Mesendoderm (in vitro differentiated cells): Measurements from ENCODE around the gene MOB3A.

Experiments
- DNase-seq: peaks from one replicate; pipeline ENCODE4 v3.0.0; 2013
- H2AK5ac ChIP-seq: 2 replicates; pipeline ENCODE4 v1.6.1; 2013; ENCODE audit warnings: low read length, inconsistent platforms
- H2BK120ac ChIP-seq: 2 replicates; pipeline ENCODE4 v1.6.1; 2013; ENCODE audit warnings: low read depth, mild to moderate bottlenecking, low read length, moderate library complexity, mixed read lengths
- H2BK15ac ChIP-seq: replicated peaks from 2 replicates; pipeline ENCODE4 v1.6.1; 2013; ENCODE audit warnings: low read depth, mild to moderate bottlenecking, moderate library complexity
- H2BK5ac ChIP-seq: 2 replicates; pipeline ENCODE4 v1.6.1; 2013; ENCODE audit warnings: low read length, inconsistent platforms
- H3K18ac ChIP-seq: 2 replicates; pipeline ENCODE4 v1.6.1; 2013; ENCODE audit warnings: mild to moderate bottlenecking, low read length, mixed read lengths
- H3K23ac ChIP-seq: one replicate; pipeline ENCODE4 v1.6.1; 2013; ENCODE audit warnings: low read length
- H3K27ac ChIP-seq: 2 replicates; pipeline ENCODE4 v1.5.1; 2013; ENCODE audit warnings: low read depth, mild to moderate bottlenecking, inconsistent platforms, low read length, moderate library complexity
- H3K27me3 ChIP-seq: 2 replicates; pipeline ENCODE4 v1.6.1; 2013; ENCODE audit warnings: low read length, control low read depth, mild to moderate bottlenecking, inconsistent platforms; ENCODE audit not compliant: insufficient read depth, poor library complexity
- H3K36me3 ChIP-seq: 2 replicates; pipeline ENCODE4 v1.6.1; 2013; ENCODE audit warnings: low read length, inconsistent platforms; ENCODE audit not compliant: control insufficient read depth, insufficient read depth
- H3K4ac ChIP-seq: one replicate; pipeline ENCODE4 v1.6.1; 2013; ENCODE audit warnings: low read depth, mild to moderate bottlenecking, low read length, moderate library complexity
- H3K4me1 ChIP-seq: 2 replicates; pipeline ENCODE4 v1.6.1; 2013; ENCODE audit warnings: low read depth, low read length, inconsistent platforms; ENCODE audit not compliant: control insufficient read depth
- H3K4me2 ChIP-seq: 2 replicates; pipeline ENCODE4 v1.6.1; 2013; ENCODE audit warnings: low read length
- H3K4me3 ChIP-seq: 2 replicates; pipeline ENCODE4 v1.5.1; 2013; ENCODE audit warnings: mild to moderate bottlenecking, low read length
- H3K56ac ChIP-seq: one replicate; pipeline ENCODE4 v1.6.1; 2013; ENCODE audit warnings: low read length
- H3K79me1 ChIP-seq: 2 replicates; pipeline ENCODE4 v1.6.1; 2013; ENCODE audit warnings: low read length, inconsistent platforms
- H3K79me2 ChIP-seq: 2 replicates; pipeline ENCODE4 v1.6.1; 2013; ENCODE audit warnings: mild to moderate bottlenecking, low read length; ENCODE audit not compliant: control insufficient read depth, insufficient read depth
- H3K9ac ChIP-seq: 2 replicates; pipeline ENCODE4 v1.6.1; 2013; ENCODE audit warnings: low read length, inconsistent platforms
- H4K5ac ChIP-seq: one replicate; pipeline ENCODE4 v1.6.1; 2013; ENCODE audit warnings: low read length
- H4K8ac ChIP-seq: one replicate; pipeline ENCODE4 v1.6.1; 2013; ENCODE audit warnings: low read depth, mild to moderate bottlenecking, control low read depth, low read length, moderate library complexity
- WGBS: extraction: QIAGEN DNeasy Blood & Tissue Kit; methylation state at CpG from one replicate; pipeline ENCODE4 v1.1.7; 2013; ENCODE audit warnings: low lambda C conversion rate, missing lambda C conversion rate; ENCODE audit not compliant: insufficient coverage; ENCODE audit errors: extremely low coverage; 5-methylcytosine and 5-hydroxymethylcytosine counted together

The MOB3A gene

DNA sequence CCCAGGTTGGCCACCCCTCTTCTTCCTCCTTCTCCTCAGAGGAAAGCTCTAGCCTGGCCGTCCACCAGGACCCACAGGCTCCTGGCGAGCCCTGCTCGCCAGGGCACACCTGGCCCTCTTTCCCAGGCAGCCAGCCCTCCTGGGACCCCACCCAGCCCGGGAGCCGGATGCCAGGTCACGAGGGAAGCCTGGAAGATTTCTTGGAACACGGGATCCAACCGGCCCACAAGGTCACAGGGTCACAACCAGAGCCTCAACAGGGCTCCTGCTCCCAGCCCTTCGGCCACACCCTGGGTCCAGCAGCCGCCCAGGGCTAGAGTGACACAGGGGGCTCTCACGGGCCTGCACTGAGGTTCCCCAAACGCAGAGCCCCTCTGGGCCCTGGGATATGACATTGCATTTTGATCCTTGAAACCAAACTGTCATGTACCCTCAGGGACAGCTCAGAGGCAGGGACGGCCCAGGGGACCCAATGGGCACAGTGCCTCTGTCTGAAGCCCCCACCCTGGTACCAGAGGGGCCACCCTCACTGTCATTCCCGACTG, 50.6 kb downstream of the MOB3A start:
- H2AK5ac ChIP-seq: no peak overlapping the region
- no peak overlapping the region for H4K5ac ChIP-seq
- WGBS: no CpG with 5 or more reads among the region's 14 CpGs

DNA sequence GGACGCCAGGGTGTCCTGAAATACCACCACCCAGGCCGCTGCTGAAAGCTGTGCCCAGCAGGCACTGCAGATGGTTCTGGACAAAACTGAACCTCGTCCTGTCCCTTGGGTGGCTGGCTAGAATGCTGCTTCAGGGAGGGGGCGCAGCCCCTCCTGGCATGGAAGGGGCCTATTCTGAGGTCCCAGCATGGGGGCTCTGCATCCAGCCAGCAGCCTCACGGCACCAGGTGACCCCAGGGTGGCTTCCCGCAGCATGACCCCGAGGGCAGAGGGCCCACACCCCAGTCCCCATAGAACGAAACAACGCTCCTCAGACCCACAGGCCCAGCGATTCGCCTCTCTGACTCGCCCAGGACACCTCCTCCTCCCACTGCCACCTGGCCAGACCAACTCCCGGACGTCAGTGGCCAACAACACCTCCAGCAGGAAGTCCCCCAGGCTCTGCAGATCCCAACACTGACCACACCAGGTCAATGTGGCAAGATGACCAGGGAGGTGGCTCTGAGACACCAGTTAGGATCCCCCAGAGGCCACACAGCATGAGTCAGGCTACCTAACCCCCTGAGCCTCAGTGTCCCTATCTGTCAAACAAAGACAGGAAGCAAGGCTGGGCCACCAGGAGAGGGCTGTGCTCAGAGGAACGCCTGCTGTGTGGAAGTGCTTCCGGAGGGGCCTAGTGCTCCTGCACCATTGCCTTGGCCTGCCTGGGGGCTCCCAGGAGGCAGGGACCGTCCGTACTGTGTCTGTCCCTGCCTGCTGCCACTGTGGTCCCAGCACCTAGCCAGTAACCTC, 51.2 kb downstream of the MOB3A start:
- H3K9ac ChIP-seq: no peak overlapping the region
- DNase-seq: no peak
- H3K4me2 ChIP-seq: no peak overlapping the region
- peaks cover 4% of the 10 kb centered on the region for H3K4me1 ChIP-seq
- H3K36me3 ChIP-seq: peaks cover 10% of the 10 kb centered on the region
- no peak overlapping the region for H2BK5ac ChIP-seq
- peaks cover 18% of the 10 kb centered on the region for H3K79me1 ChIP-seq
- no peak overlapping the region for H3K56ac ChIP-seq
- no peak overlapping the region for H4K5ac ChIP-seq
- no peak overlapping the region for H2BK15ac ChIP-seq
- no peak overlapping the region for H3K23ac ChIP-seq
- no peak overlapping the region for H2BK120ac ChIP-seq
- no peak overlapping the region for H3K4me3 ChIP-seq
- H2AK5ac ChIP-seq: no peak overlapping the region
- peaks cover 17% of the 10 kb centered on the region for H3K79me2 ChIP-seq
- no CpG with 5 or more reads among the region's 18 CpGs for WGBS
- H3K4ac ChIP-seq: no peak overlapping the region
- no peak overlapping the region for H3K27ac ChIP-seq
- no peak overlapping the region for H3K18ac ChIP-seq
- H3K27me3 ChIP-seq: no peaks in the 10 kb centered on the region
- H4K8ac ChIP-seq: no peak overlapping the region

More for the DNA sequence above, 50.6 kb downstream of the MOB3A start:
- Histone ChIP-seq H3K56ac (no peak overlapping the region), H3K79me1 (peaks cover 21% of the 10 kb centered on the region), H3K18ac (no peak overlapping the region), H3K4me2 (no peak overlapping the region), H3K9ac (no peak overlapping the region), H3K23ac (no peak overlapping the region), H3K4me3 (no peak overlapping the region), H3K27me3 (no peaks in the 10 kb centered on the region), H3K79me2 (peaks cover 22% of the 10 kb centered on the region), H3K36me3 (peaks cover 9% of the 10 kb centered on the region), H4K8ac (no peak overlapping the region), H2BK5ac (no peak overlapping the region), H3K4me1 (peaks cover 4% of the 10 kb centered on the region), H2BK15ac (no peak overlapping the region), H3K4ac (no peak overlapping the region), H2BK120ac (no peak overlapping the region), H3K27ac (no peak overlapping the region)
- no peak for DNase-seq

DNA sequence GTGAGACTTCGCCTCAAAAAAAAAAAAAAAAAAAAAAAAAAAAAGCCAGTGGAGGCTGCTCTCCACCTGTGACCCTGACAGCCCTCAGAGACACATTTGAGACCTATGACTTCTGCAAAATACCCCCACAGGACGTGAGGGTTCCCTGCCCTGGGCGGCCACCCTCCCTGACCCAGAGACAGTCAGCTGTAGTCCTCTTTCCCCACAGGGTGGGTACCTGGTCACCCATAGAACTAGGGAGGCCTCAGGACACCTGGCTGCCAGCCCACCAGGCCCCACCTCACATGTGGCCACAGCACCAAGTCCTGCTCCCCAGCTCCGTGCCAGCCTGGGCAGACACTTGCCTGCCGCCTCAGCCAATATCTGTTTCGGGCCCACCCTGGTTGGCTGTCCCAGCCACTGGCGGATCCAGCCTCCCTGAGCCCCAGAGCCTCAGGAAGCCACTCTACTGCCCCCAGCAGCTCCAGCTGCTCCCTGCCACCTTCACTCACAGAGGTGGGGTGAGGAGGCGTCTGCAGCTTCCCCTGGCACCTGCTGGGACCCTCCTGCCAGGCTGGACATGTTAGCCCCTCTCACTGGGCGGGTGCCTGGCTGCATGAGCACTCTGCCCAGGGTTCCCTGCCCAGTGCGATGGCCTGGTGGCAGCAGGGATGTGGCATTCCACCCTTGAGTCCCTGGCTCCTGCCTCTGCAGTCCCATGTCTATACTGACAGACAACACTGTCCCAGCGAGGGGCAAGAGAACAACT, 52.0 kb downstream of the MOB3A start:
- H3K4me3 ChIP-seq: no peak overlapping the region
- H3K9ac ChIP-seq: no peak overlapping the region
- no peak overlapping the region for H2AK5ac ChIP-seq
- peaks cover 11% of the 10 kb centered on the region for H3K36me3 ChIP-seq
- H3K27me3 ChIP-seq: no peaks in the 10 kb centered on the region
- H3K56ac ChIP-seq: peak overlapping the region; percentile 3
- no CpG with 5 or more reads among the region's 11 CpGs for WGBS
- peaks cover 10% of the 10 kb centered on the region for H3K79me2 ChIP-seq
- peaks cover 2% of the 10 kb centered on the region for H3K4me1 ChIP-seq
- H3K4me2 ChIP-seq: no peak overlapping the region
- no peak overlapping the region for H3K23ac ChIP-seq
- H4K5ac ChIP-seq: no peak overlapping the region
- no peak overlapping the region for H4K8ac ChIP-seq
- H2BK15ac ChIP-seq: no peak overlapping the region
- no peak overlapping the region for H2BK5ac ChIP-seq
- H3K4ac ChIP-seq: no peak overlapping the region
- H3K27ac ChIP-seq: no peak overlapping the region
- H2BK120ac ChIP-seq: no peak overlapping the region
- no peak overlapping the region for H3K18ac ChIP-seq
- peaks cover 15% of the 10 kb centered on the region for H3K79me1 ChIP-seq
- DNase-seq: no peak

DNA sequence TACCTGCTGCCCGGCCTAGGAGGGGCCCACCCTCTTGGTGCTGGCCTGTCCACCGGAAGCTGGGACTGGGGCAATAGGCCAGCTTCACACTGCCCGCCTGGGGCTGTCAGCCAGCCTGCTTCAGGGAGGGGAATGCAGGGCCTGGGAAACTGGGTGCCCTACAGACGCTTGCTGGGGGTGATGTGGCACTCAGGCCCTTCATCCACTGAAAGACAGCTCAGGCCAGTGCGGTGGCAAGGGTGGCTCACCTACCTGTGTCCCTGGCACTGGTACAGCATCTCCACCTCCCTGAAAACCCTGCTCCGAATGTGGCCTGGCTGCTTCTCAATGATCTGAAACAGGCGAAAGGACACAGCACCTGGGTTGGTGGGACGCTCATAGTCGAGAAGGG, 52.9 kb downstream of the MOB3A start:
- no peak overlapping the region for H3K27ac ChIP-seq
- no peak overlapping the region for H2BK120ac ChIP-seq
- H3K27me3 ChIP-seq: no peaks in the 10 kb centered on the region
- H3K36me3 ChIP-seq: peaks cover 11% of the 10 kb centered on the region
- H4K8ac ChIP-seq: no peak overlapping the region
- no CpG with 5 or more reads among the region's 9 CpGs for WGBS
- no peak overlapping the region for H3K4me3 ChIP-seq
- no peak overlapping the region for H4K5ac ChIP-seq
- no peak overlapping the region for H3K56ac ChIP-seq
- no peak overlapping the region for H3K9ac ChIP-seq
- no peak overlapping the region for H3K4ac ChIP-seq
- H3K18ac ChIP-seq: no peak overlapping the region
- H2BK5ac ChIP-seq: no peak overlapping the region
- H3K79me1 ChIP-seq: peaks cover 9% of the 10 kb centered on the region
- H3K4me2 ChIP-seq: no peak overlapping the region
- H3K4me1 ChIP-seq: peaks cover 2% of the 10 kb centered on the region
- peaks cover 2% of the 10 kb centered on the region for H3K79me2 ChIP-seq
- peak overlapping the region; percentile 56 for H3K23ac ChIP-seq
- H2BK15ac ChIP-seq: no peak overlapping the region
- no peak for DNase-seq
- H2AK5ac ChIP-seq: no peak overlapping the region

DNA sequence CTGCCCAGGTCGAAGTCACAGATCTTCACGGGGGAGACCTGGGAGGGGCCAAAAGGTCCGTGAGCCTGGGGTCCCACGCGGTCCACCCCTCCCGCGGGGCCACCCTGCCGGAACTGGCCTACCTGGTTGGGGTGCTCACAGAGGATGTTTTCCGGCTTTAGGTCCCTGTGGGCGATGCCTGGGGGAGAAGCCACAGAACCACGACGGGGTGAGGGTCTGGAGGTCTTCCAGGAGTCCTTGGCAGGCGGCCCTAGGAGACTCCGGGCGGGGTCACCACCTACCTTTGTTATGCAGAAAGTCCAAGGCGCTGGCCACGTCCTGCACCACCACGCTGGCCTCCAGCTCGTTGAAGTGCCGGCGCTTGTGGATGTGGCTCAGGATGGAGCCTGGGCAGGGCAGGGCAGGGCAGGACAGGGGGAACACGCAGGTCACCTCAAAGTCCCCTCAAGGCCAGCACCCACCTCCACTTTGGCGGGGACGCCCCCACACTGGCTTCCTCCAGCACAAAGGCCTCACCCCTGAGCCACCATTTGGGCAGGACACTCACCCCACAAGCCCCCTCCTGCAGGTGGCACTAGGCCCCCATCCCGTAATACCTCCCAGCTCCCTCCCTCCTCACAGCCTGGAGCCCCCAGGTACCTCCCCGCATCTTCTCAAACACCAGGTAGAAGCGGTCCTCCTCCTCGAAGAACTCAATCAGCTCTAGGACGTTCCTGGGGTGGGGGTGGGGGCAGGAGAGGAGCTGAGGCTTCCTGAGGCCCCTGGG, 53.5 kb downstream of the MOB3A start:
- no peak overlapping the region for H2BK15ac ChIP-seq
- no CpG with 5 or more reads among the region's 29 CpGs for WGBS
- peak overlapping the region; percentile 13 for H3K27ac ChIP-seq
- H3K56ac ChIP-seq: peak overlapping the region; percentile 56
- H2AK5ac ChIP-seq: no peak overlapping the region
- no peak for DNase-seq
- no peak overlapping the region for H4K8ac ChIP-seq
- H3K36me3 ChIP-seq: peaks cover 11% of the 10 kb centered on the region
- H2BK120ac ChIP-seq: no peak overlapping the region
- peak overlapping the region; percentile 31 for H3K18ac ChIP-seq
- H3K4me2 ChIP-seq: peak overlapping the region; percentile 21
- peaks cover 2% of the 10 kb centered on the region for H3K4me1 ChIP-seq
- H4K5ac ChIP-seq: no peak overlapping the region
- H3K79me1 ChIP-seq: peaks cover 7% of the 10 kb centered on the region
- H3K27me3 ChIP-seq: no peaks in the 10 kb centered on the region
- no peaks in the 10 kb centered on the region for H3K79me2 ChIP-seq
- no peak overlapping the region for H3K23ac ChIP-seq
- H3K9ac ChIP-seq: peak overlapping the region; percentile 52
- H2BK5ac ChIP-seq: no peak overlapping the region
- H3K4ac ChIP-seq: no peak overlapping the region
- H3K4me3 ChIP-seq: no peak overlapping the region
